Lung (tissue), 13 donors: ENCODE data around the gene CHRDL2. TPM values are rescaled to one million over a fixed set of nuclear protein-coding genes. Genes with fewer than 3 reads are reported as not detected.

Experiments
- ATAC-seq: fragments of 200-7000 bp; cut with Tn5 transposase; one replicate; pipeline ENCODE4 v1.9.1; 2020; ENCODE audit warnings: moderate number of reproducible peaks; ENCODE audit not compliant: insufficient read depth, low FRiP score
- DNase-seq, 3 donors: peaks; one replicate each; pipeline ENCODE4 v3.0.0-alpha.2; 2013 to 2017
- H3K27ac ChIP-seq, 2 donors: one replicate each; pipeline ENCODE4 v1.5.1; 2013; ENCODE audit warnings: mild to moderate bottlenecking in 2 of 2, moderate library complexity in 2 of 2, control low read depth in 1 of 2, inconsistent platforms in 1 of 2, low read depth in 1 of 2, low read length in 1 of 2
- H3K27me3 ChIP-seq, 3 donors: one replicate each; pipeline ENCODE4 v1.5.1; 2013; ENCODE audit warnings: low read length in 2 of 3; ENCODE audit not compliant: control insufficient read depth in 3 of 3, insufficient read depth in 3 of 3
- H3K36me3 ChIP-seq, 4 donors: one replicate each; pipeline ENCODE4 v1.5.1; 2013; ENCODE audit warnings: low read length in 4 of 4, mild to moderate bottlenecking in 1 of 4, moderate library complexity in 1 of 4; ENCODE audit not compliant: control insufficient read depth in 4 of 4, insufficient read depth in 4 of 4
- H3K4me1 ChIP-seq, 5 donors: one replicate each; pipeline ENCODE4 v1.5.1; 2013; ENCODE audit warnings: low read length in 5 of 5, mild to moderate bottlenecking in 2 of 5, moderate library complexity in 1 of 5; ENCODE audit not compliant: control insufficient read depth in 5 of 5, insufficient read depth in 5 of 5
- H3K4me3 ChIP-seq: one replicate; pipeline ENCODE4 v1.5.1; 2013; ENCODE audit warnings: mild to moderate bottlenecking, control low read depth, moderate library complexity
- H3K9ac ChIP-seq, 2 donors: one replicate each; pipeline ENCODE4 v1.5.1; 2013; ENCODE audit warnings: low read length in 2 of 2, control low read depth in 1 of 2; ENCODE audit not compliant: insufficient read depth in 1 of 2
- H3K9me3 ChIP-seq, 4 donors: one replicate each; pipeline ENCODE4 v1.5.1; 2013; ENCODE audit warnings: low read length in 3 of 4, mild to moderate bottlenecking in 1 of 4, moderate library complexity in 1 of 4; ENCODE audit not compliant: control insufficient read depth in 4 of 4, insufficient read depth in 3 of 4
- CTCF ChIP-seq: IDR thresholded peaks from 2 replicates; pipeline ENCODE4 v1.5.1; 2012; ENCODE audit warnings: mild to moderate bottlenecking; ENCODE audit errors: control extremely low read depth, extremely low read depth
- WGBS, 2 donors: extraction: QIAGEN DNeasy Blood & Tissue Kit; methylation state at CpG; one replicate each; pipeline ENCODE4 v1.1.7; 2013; 5-methylcytosine and 5-hydroxymethylcytosine counted together
- polyA plus RNA-seq, 2 donors: library from polyadenylated mRNA; stranded (reverse); fragments of 200-250 nt; gene quantifications; one replicate each; pipeline ENCODE4 v1.2.1, GENCODE V29; 2013
- small RNA-seq: library from RNA; depleted of rRNA; stranded (forward); fragments of <200 nt; gene quantifications from one replicate; pipeline ENCODE3, GENCODE V24; 2014; ENCODE audit warnings: low replicate concordance
- total RNA-seq, 2 donors: library from RNA; depleted of rRNA in 1 of 2; stranded (reverse); fragments of >200 nt in 1 of 2; gene quantifications; one replicate each; pipeline ENCODE4 v1.2.1, GENCODE V29; 2014 to 2021
- donor health status: control.
- donor health status: control.
- donor health status: Bipolar disorder and iron deficiency.
- donor health status: healthy.
- donor health status: DM: yes; HTN: yes; CAD: no.

The CHRDL2 gene
- total and polyA plus RNA-seq, 4 donors = 1.7 to 5.9 (median 4.8) TPM

GRCh38 chr11:74646954-74647353, 84.3 kb downstream of the CHRDL2 start:
- 95 to 96% methylated on average over 7 of the region's 7 CpGs for WGBS, 2 donors
- Histone ChIP-seq H3K4me1 (peaks cover 0 to 19% (median 4%) of the 10 kb centered on the region in 5 donors), H3K9ac (no peak overlapping the region), H3K9me3 (no peaks in the 10 kb centered on the region), H3K27me3 (no peaks in the 10 kb centered on the region), H3K4me3 (no peak overlapping the region), H3K27ac (no peak overlapping the region), H3K36me3 (peaks cover 0 to 6% (median 1%) of the 10 kb centered on the region in 4 donors)
- no peak for DNase-seq
- no peak for TF ChIP-seq CTCF
- no peak for ATAC-seq

Small RNA genes lying within 50 kb of the gene (small RNA-seq; reads per million reads assigned to genes)
- gene MIR4696 (not detected), gene RANP3 (not detected), gene RN7SKP297 (not detected)

Other genes starting within 250 kb of the CHRDL2 start
- 1 to 10 TPM; 3.2 to 6.9 TPM for gene LIPT2, start 237.7 kb downstream of the CHRDL2 start, total RNA-seq
- 1 to 10 TPM; 2.0 to 3.7 TPM for gene LIPT2, start 237.7 kb downstream of the CHRDL2 start, polyA plus RNA-seq
- gene POLD3, start 138.8 kb downstream of the CHRDL2 start, total RNA-seq = 10 to 100 TPM; 18.0 to 21.1 TPM
- gene POLD3, start 138.8 kb downstream of the CHRDL2 start, polyA plus RNA-seq = 10 to 100 TPM in 1 of 2 donors, 1 to 10 TPM in 1; 7.6 to 11.9 TPM
- 10 to 100 TPM; 19.9 to 34.8 TPM for gene RNF169, start 17.4 kb upstream of the CHRDL2 start, total RNA-seq
- 1 to 10 TPM; 4.4 to 5.4 TPM for gene RNF169, start 17.4 kb upstream of the CHRDL2 start, polyA plus RNA-seq
- 10 to 100 TPM; 12.4 to 27.8 TPM for gene XRRA1, start 217.7 kb upstream of the CHRDL2 start, total RNA-seq
- 1 to 10 TPM; 2.4 to 7.5 TPM for gene XRRA1, start 217.7 kb upstream of the CHRDL2 start, polyA plus RNA-seq
- gene SPCS2, start 217.8 kb upstream of the CHRDL2 start, total RNA-seq = 100 to 1,000 TPM in 1 of 2 donors, 10 to 100 TPM in 1; 80.9 to 153 TPM
- gene SPCS2, start 217.8 kb upstream of the CHRDL2 start, polyA plus RNA-seq = 100 to 1,000 TPM; 105 to 169 TPM